SIG-M5 treated with dmso at 0.1 percent for 504 hours (cell line): ENCODE data around the gene GFOD2.

ENCODE experiments used
- DNase-seq: peaks from one replicate; lab custom pipeline; 2025; ENCODE audit not compliant: unreplicated experiment; lab: John Stamatoyannopoulos, UW

GFOD2 gene

GRCh38 chr16:67673712-67674580 is 45.2 kb downstream of the GFOD2 start:
- no peak for DNase-seq

DNA sequence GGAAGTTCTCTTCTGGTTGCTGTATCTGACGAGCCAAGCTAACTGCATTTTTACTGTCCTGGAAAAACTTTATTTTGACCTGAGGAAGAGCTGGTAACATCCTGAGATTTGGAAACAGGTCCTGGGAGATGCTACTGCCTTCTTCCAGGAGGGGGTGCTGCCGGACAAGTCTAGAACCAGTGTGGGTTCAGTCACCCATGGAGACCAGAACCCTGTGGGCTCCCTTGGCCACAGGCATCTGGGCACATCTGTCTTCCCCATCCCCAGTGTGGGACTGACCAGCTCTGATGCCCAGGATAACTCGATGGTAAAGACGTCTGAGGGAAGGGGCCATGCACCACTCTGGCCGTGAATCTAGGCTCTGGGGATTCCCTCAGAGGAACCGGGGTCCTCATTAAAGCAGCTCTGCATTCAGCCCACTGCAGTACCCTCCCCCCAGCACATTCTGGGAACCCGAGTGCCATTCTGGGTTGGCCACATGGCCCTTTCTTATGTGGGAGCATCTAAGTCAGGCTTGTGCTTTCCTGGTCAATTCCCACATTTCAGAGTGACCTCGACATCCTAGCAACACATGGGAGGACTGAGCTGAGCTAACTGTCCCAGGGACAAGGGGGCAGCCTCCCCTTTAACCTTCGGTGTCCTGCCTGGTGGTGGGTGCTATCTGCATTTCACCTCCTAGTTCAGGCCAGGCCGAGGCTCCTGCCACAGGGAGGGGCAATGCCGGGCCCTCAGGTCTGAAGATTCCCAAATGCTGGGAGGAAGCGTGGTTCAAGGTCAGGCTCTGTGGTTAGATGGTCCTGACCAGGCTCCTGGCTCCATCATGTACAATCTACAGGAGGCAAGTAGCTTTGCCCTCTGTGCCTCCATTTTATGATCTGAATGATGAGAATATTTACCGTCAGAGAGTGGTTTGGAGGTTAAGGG is 46.1 kb downstream of the GFOD2 start:
- peak; percentile 52 for DNase-seq

DNA sequence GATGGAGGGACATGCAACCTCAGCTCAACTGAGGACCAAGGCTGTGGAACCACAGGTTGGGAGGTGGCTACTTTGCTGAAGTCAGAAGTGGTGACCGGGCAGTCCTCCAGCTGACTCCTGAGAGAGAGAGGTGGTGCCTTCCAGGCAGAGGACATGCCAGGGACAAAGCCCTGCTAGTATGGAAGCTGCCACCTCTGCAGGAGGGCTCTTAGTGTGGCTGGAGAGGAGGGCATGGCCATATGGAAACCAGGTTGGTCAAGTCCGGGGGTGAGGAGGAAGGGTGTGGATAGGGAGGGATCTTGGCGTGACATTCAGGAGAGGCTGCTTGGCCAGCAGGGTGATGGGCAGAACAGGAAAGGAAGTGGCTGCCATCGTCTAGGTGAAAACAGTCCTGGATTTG is 46.8 kb downstream of the GFOD2 start:
- DNase-seq = no peak

DNA sequence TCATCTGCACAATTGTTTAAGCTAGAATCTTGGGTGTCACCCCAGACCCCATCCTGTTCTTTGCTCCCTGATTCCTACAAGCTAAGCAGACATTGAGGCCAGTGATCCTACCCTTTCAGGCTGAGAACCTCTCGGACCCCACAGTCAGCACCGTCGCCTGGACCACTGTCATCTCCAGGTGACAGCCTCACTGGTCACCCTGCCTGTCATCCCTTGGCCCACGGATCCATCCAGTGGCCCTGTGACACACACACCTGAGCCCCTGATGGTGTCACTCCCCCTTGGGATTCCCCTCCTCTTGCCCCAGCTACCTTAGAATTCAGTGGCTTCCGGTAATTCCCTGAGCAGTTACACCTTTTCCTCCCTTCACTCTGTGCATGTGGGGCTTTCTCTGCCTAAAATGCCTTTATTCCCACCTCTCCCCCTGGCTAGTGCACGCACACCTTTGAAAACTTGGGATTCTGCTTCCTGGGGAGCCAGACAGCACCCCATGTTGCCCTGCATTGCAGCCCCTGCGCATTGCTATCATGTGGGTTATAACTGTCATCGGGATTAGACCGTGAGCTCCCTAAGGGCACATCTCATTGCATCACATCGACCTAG is 49.5 kb downstream of the GFOD2 start:
- DNase-seq = no peak

- DNase-seq = no peak
Measured at GRCh38 chr16:67668495-67669157, 50.5 kb downstream of the GFOD2 start.

- peak; percentile 96 for DNase-seq
Measured at GRCh38 chr16:67667817-67668494, 51.2 kb downstream of the GFOD2 start.

GRCh38 chr16:67667453-67667816 is 51.7 kb downstream of the GFOD2 start:
- DNase-seq = no peak

GRCh38 chr16:67666559-67667452 is 52.3 kb downstream of the GFOD2 start, which contains the start of the genes C16orf86 and ENKD1:
C16orf86 (plus strand) TSS chr16:67666814; CDS start chr16:67666971, 157 bp downstream.
ENKD1 (minus strand) TSS chr16:67666750; CDS start chr16:67666442, 308 bp downstream.
- DNase-seq = peak; percentile 68

DNA sequence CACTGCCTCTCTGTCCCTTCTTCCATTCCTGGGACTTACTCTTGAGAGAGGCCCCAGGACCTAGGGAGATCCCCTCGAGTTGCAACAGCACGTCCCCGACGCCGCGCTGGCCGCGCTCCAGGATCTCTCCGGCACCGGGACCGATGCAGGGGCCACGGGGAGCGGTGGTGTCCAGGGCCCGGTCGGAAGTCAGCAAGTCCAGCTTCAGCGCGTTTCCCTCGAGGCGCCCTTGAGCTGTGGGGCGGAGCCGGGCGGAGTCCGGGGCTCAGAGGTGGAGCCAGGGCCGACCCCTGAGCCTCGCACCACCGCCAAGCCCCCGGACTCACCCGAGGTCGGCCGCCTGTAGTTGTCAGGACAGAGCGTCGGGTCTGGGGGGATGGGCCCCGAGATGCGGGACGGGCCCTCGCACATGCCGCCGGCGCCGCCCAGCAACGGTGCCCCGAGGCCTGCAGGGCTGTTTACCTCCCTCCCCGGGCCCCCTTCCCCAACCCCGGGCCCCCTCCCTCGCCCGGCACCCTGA is 53.0 kb downstream of the GFOD2 start:
- DNase-seq = no peak

GRCh38 chr16:67665598-67665997 is 53.5 kb downstream of the GFOD2 start:
- DNase-seq = no peak

DNA sequence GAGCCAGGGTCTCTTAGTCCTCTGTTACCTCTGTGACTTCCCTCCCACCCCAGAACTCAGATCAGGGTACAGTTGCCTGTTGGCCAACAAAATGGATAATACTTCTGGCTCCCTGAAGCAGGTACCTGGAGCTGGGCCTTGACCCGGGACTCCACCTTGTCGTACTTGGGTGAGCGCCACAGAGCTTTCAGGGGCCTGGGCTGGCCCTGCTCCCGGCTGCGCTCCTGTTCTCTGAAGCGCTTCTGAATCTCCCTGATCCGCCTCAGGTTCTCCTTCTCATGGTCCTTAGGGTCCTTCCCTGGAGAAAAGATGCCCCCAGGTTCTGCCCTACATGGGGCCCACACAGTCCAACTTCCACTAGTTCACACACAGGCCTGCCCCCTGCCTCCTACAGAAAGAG is 54.2 kb downstream of the GFOD2 start:
- DNase-seq = no peak

DNA sequence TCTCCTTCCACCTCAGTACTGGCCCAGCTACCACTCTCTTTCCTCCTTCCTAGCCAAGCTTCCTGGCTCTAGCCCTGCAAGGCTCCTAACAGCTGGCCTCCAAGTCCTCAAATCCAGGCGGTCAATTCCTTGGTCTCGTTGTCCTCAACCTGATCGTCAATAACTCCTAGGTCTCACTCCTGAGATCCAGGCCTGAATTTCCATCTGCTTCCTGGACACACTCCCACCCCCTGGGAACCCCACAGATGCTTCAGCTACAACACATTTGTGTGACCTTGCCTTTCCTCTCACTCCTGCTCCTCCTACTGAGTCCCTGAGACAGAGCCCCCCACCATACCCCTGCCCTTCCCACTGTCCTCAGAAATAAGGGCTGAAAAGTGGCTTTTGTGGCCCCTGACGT is 54.9 kb downstream of the GFOD2 start:
- no peak for DNase-seq

- DNase-seq = no peak
Measured at GRCh38 chr16:67663877-67664222, 55.3 kb downstream of the GFOD2 start.

DNA sequence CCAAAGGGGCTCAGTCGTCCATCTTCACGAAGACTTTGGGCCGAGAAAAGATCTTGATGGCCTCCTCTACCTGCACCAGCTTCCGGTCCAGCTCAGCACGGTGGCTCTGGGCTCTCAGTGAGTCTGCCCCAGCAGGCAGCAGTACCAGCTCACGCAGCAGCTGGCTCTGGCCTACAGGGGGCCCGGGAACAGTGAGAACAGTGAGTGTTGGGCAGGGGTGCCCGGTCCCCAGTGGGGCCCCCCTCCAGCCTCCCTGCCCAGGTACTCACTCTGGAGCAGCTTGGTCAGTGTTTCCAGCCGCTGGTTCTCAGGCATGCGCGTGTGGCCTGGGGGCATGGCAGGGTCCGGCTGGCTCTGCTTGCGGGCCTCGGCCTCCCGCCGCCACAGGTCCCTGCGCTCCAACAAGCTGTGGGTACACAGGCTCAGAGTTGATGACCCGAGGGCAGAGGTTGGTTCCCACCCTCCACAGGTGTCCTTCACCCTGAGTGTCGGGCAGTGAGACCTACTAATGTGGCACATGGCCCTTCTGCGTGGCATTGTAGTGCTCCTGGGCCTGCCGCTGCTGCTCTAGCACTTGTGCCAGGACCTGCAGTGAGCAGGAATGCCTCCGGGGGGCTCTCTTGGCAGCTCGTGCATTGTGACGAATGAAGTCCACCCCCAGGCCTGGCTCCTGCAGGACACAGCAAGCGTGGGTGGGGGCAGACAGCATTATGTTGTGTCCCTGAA is 55.8 kb downstream of the GFOD2 start:
- no peak for DNase-seq

DNA sequence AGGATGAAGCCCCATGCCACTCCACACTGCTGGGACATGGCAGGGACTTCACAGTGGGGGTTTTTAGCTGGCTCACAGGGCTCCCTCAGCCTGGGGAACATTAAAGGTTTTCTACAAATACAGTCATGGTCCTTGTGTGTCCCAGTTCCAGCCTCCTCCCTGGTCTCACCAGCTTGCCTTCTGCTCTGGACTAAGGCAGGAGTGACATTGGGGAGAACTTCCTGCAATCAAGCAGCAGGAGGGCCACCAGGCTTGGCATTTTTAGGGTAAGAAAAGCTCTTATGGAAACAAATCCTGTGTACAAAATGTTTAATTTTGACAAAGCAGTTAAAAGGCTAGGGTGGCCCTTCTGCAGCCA is 56.5 kb downstream of the GFOD2 start:
- no peak for DNase-seq

DNA sequence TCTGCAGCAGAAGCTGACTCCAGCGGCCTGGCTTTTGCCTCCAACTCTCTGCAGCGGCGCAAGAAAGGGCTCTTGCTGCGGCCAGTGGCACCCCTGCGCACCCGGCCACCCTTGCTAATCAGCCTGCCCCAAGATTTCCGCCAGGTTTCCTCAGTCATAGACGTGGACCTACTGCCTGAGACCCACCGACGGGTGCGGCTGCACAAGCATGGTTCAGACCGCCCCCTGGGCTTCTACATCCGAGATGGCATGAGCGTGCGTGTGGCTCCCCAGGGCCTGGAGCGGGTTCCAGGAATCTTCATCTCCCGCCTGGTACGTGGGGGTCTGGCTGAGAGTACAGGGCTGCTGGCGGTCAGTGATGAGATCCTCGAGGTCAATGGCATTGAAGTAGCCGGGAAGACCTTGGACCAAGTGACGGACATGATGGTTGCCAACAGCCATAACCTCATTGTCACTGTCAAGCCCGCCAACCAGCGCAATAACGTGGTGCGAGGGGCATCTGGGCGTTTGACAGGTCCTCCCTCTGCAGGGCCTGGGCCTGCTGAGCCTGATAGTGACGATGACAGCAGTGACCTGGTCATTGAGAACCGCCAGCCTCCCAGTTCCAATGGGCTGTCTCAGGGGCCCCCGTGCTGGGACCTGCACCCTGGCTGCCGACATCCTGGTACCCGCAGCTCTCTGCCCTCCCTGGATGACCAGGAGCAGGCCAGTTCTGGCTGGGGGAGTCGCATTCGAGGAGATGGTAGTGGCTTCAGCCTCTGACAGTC is 57.0 kb downstream of the GFOD2 start:
- no peak for DNase-seq

DNA sequence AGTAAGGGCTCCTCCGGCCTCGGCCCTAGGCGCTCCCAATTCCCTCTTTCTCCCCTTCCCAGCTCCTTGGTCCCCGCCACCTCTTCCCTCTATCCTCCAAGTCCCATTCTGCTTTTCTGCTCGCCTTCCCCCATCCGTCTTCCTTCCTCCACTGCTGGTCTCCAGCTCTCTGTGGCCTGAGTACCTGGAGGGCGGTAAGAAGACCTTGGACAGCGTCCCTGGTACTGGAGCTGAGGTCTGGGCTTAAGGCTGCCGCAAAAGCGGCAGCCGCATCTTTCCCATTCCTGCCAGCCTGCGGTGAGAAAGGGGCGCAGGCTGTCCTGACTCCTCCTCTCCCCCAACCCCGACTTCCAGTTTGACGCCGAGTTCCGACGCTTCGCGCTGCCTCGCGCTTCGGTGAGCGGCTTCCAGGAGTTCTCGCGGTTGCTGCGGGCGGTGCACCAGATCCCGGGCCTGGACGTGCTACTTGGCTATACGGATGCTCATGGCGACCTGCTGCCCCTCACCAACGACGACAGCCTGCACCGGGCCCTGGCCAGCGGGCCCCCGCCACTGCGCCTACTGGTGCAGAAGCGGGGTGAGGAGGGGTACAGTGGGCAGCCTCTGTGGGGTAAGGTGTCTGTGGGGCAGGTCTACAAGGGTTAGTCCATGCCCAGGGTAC is 57.9 kb downstream of the GFOD2 start:
- DNase-seq = no peak
